Memory B cell (primary cell): ENCODE data around the gene MRPS31.

Experiments
- ATAC-seq: fragments of 150-1000 bp; cut with Tn5 transposase; 2 replicates; pipeline ENCODE4 v1.10.0; 2021; ENCODE audit warnings: low read depth, mild to moderate bottlenecking, moderate library complexity
- DNase-seq, 2 donors: peaks; one replicate each; pipeline ENCODE4 v3.0.0; 2022; ENCODE audit warnings: low spot score in 2 of 2
- H3K27ac Mint-ChIP-seq: one replicate; pipeline ENCODE4 v1.8.0; 2022; ENCODE audit warnings: mild to moderate bottlenecking, moderate library complexity, mixed read lengths
- H3K27me3 Mint-ChIP-seq: one replicate; pipeline ENCODE4 v1.8.0; 2022; ENCODE audit warnings: mixed read lengths
- H3K36me3 Mint-ChIP-seq: one replicate; pipeline ENCODE4 v1.8.0; 2022; ENCODE audit warnings: mild to moderate bottlenecking, mixed read lengths
- H3K4me1 Mint-ChIP-seq: one replicate; pipeline ENCODE4 v1.8.0; 2022; ENCODE audit warnings: mixed read lengths
- H3K4me3 Mint-ChIP-seq: one replicate; pipeline ENCODE4 v1.8.0; 2022; ENCODE audit warnings: mild to moderate bottlenecking, moderate library complexity, mixed read lengths
- H3K9me3 Mint-ChIP-seq: one replicate; pipeline ENCODE4 v1.8.0; 2022; ENCODE audit warnings: mixed read lengths

MRPS31 gene

GRCh38 chr13:40780822-40781401 is 9.9 kb upstream of the MRPS31 start:
- no peaks in the 10 kb centered on the region for H3K27me3 Mint-ChIP-seq
- H3K4me3 Mint-ChIP-seq, result no peak overlapping the region
- H3K4me1 Mint-ChIP-seq, result peaks cover 18% of the 10 kb centered on the region
- ATAC-seq (no peak), DNase-seq (no peak)
- H3K27ac Mint-ChIP-seq, result no peak overlapping the region
- no peaks in the 10 kb centered on the region for H3K36me3 Mint-ChIP-seq
- H3K9me3 Mint-ChIP-seq, result no peaks in the 10 kb centered on the region

- Mint-ChIP-seq H3K4me1 (peaks cover 18% of the 10 kb centered on the region), H3K36me3 (no peaks in the 10 kb centered on the region), H3K4me3 (no peak overlapping the region), H3K9me3 (no peaks in the 10 kb centered on the region), H3K27ac (no peak overlapping the region), H3K27me3 (no peaks in the 10 kb centered on the region)
- DNase-seq (no peak), ATAC-seq (no peak)
Measured at GRCh38 chr13:40779796-40780285, 8.9 kb upstream of the MRPS31 start.

GRCh38 chr13:40779049-40779448 is 8.1 kb upstream of the MRPS31 start:
- H3K27ac Mint-ChIP-seq, result no peak overlapping the region
- H3K4me1 Mint-ChIP-seq, result peaks cover 18% of the 10 kb centered on the region
- H3K36me3 Mint-ChIP-seq, result no peaks in the 10 kb centered on the region
- no peak overlapping the region for H3K4me3 Mint-ChIP-seq
- ATAC-seq (no peak), DNase-seq (no peak)
- H3K9me3 Mint-ChIP-seq, result no peaks in the 10 kb centered on the region
- H3K27me3 Mint-ChIP-seq, result no peaks in the 10 kb centered on the region

GRCh38 chr13:40777809-40778175 is 6.8 kb upstream of the MRPS31 start:
- H3K4me1 Mint-ChIP-seq, result peaks cover 18% of the 10 kb centered on the region
- H3K27me3 Mint-ChIP-seq, result no peaks in the 10 kb centered on the region
- DNase-seq, result no peak
- no peaks in the 10 kb centered on the region for H3K36me3 Mint-ChIP-seq
- no peaks in the 10 kb centered on the region for H3K9me3 Mint-ChIP-seq
- no peak overlapping the region for H3K27ac Mint-ChIP-seq
- no peak overlapping the region for H3K4me3 Mint-ChIP-seq
- ATAC-seq, result no peak

- H3K27me3 Mint-ChIP-seq, result no peaks in the 10 kb centered on the region
- H3K27ac Mint-ChIP-seq, result peak overlapping the region; percentile 37
- ATAC-seq, result peak; percentile 85
- peak overlapping the region; percentile 55 for H3K4me3 Mint-ChIP-seq
- no peaks in the 10 kb centered on the region for H3K36me3 Mint-ChIP-seq
- peak; percentile 45 to 64 for DNase-seq
- no peaks in the 10 kb centered on the region for H3K9me3 Mint-ChIP-seq
- H3K4me1 Mint-ChIP-seq, result peaks cover 18% of the 10 kb centered on the region
Measured at GRCh38 chr13:40777166-40777808, 6.3 kb upstream of the MRPS31 start.

- H3K4me3 Mint-ChIP-seq, result peak overlapping the region; percentile 55
- H3K27me3 Mint-ChIP-seq, result no peaks in the 10 kb centered on the region
- H3K9me3 Mint-ChIP-seq, result no peaks in the 10 kb centered on the region
- no peaks in the 10 kb centered on the region for H3K36me3 Mint-ChIP-seq
- ATAC-seq, result peak; percentile 58
- peaks cover 16% of the 10 kb centered on the region for H3K4me1 Mint-ChIP-seq
- no peak for DNase-seq
- H3K27ac Mint-ChIP-seq, result peak overlapping the region; percentile 37
Measured at GRCh38 chr13:40776681-40777165, 5.7 kb upstream of the MRPS31 start.

GRCh38 chr13:40776232-40776631 is 5.2 kb upstream of the MRPS31 start:
- no peaks in the 10 kb centered on the region for H3K9me3 Mint-ChIP-seq
- no peak for DNase-seq
- peak overlapping the region; percentile 55 for H3K4me3 Mint-ChIP-seq
- H3K36me3 Mint-ChIP-seq, result no peaks in the 10 kb centered on the region
- H3K4me1 Mint-ChIP-seq, result peaks cover 13% of the 10 kb centered on the region
- no peak for ATAC-seq
- no peak overlapping the region for H3K27ac Mint-ChIP-seq
- H3K27me3 Mint-ChIP-seq, result no peaks in the 10 kb centered on the region

GRCh38 chr13:40774672-40775071 is 3.7 kb upstream of the MRPS31 start:
- Mint-ChIP-seq H3K27ac (no peak overlapping the region), H3K9me3 (no peaks in the 10 kb centered on the region), H3K36me3 (no peaks in the 10 kb centered on the region), H3K4me3 (no peak overlapping the region), H3K4me1 (peaks cover 22% of the 10 kb centered on the region), H3K27me3 (no peaks in the 10 kb centered on the region)
- DNase-seq (no peak), ATAC-seq (no peak)

- Mint-ChIP-seq H3K27me3 (no peaks in the 10 kb centered on the region), H3K27ac (no peak overlapping the region), H3K36me3 (no peaks in the 10 kb centered on the region), H3K4me3 (no peak overlapping the region), H3K9me3 (no peaks in the 10 kb centered on the region), H3K4me1 (peaks cover 23% of the 10 kb centered on the region)
- ATAC-seq (no peak), DNase-seq (no peak)
Measured at GRCh38 chr13:40772765-40773473, 1.9 kb upstream of the MRPS31 start.

- H3K9me3 Mint-ChIP-seq, result no peaks in the 10 kb centered on the region
Measured at GRCh38 chr13:40770609-40770933, 419 bp downstream of the MRPS31 start.

GRCh38 chr13:40769970-40770369 is 1.0 kb downstream of the MRPS31 start:
- Mint-ChIP-seq H3K27ac (peak overlapping the region; percentile 94), H3K36me3 (no peaks in the 10 kb centered on the region), H3K9me3 (no peaks in the 10 kb centered on the region), H3K27me3 (no peaks in the 10 kb centered on the region), H3K4me1 (peaks cover 11% of the 10 kb centered on the region), H3K4me3 (peak overlapping the region; percentile 95)
- no peak for ATAC-seq
- DNase-seq, result no peak

More at GRCh38 chr13:40770609-40770933, 419 bp downstream of the MRPS31 start:
- Mint-ChIP-seq H3K27ac (peak overlapping the region; percentile 94), H3K4me3 (peak overlapping the region; percentile 95), H3K4me1 (peaks cover 11% of the 10 kb centered on the region), H3K36me3 (no peaks in the 10 kb centered on the region), H3K27me3 (no peaks in the 10 kb centered on the region)
- DNase-seq (no peak), ATAC-seq (no peak)

GRCh38 chr13:40765602-40766001 is 5.4 kb downstream of the MRPS31 start:
- Mint-ChIP-seq H3K27ac (no peak overlapping the region), H3K36me3 (peaks cover 8% of the 10 kb centered on the region), H3K27me3 (no peaks in the 10 kb centered on the region), H3K9me3 (no peaks in the 10 kb centered on the region), H3K4me1 (peaks cover 21% of the 10 kb centered on the region), H3K4me3 (no peak overlapping the region)
- ATAC-seq (no peak), DNase-seq (no peak)

GRCh38 chr13:40764587-40765403 is 6.2 kb downstream of the MRPS31 start:
- no peak overlapping the region for H3K27ac Mint-ChIP-seq
- peaks cover 9% of the 10 kb centered on the region for H3K36me3 Mint-ChIP-seq
- H3K4me1 Mint-ChIP-seq, result peaks cover 13% of the 10 kb centered on the region
- no peak overlapping the region for H3K4me3 Mint-ChIP-seq
- H3K27me3 Mint-ChIP-seq, result no peaks in the 10 kb centered on the region
- no peaks in the 10 kb centered on the region for H3K9me3 Mint-ChIP-seq
- DNase-seq, result no peak
- no peak for ATAC-seq

GRCh38 chr13:40762849-40763248 is 8.1 kb downstream of the MRPS31 start:
- Mint-ChIP-seq H3K27ac (peak overlapping the region; percentile 76), H3K4me3 (no peak overlapping the region), H3K27me3 (no peaks in the 10 kb centered on the region), H3K9me3 (no peaks in the 10 kb centered on the region), H3K36me3 (peaks cover 14% of the 10 kb centered on the region), H3K4me1 (peaks cover 13% of the 10 kb centered on the region)
- ATAC-seq (no peak), DNase-seq (no peak)
